NT2/D1 (cell line): ENCODE data around the gene SLC6A8.

Source experiments
- DNase-seq: peaks from one replicate; pipeline ENCODE4 v3.0.0-alpha.2; 2011; ENCODE audit warnings: low read depth, low spot score
- H3K27me3 ChIP-seq: 2 replicates; pipeline ENCODE4 v1.6.0; 2011; ENCODE audit warnings: mild to moderate bottlenecking; ENCODE audit not compliant: insufficient read length, insufficient read depth
- H3K36me3 ChIP-seq: 2 replicates; pipeline ENCODE4 v1.6.1; 2011; ENCODE audit warnings: mild to moderate bottlenecking, low read length, mixed read lengths; ENCODE audit not compliant: insufficient read depth, insufficient read length
- H3K4me1 ChIP-seq: 2 replicates; pipeline ENCODE4 v1.5.1; 2011; ENCODE audit not compliant: insufficient read depth, insufficient read length
- H3K4me3 ChIP-seq: 2 replicates; pipeline ENCODE4 v1.5.1; 2011; ENCODE audit warnings: low read depth; ENCODE audit not compliant: insufficient read length
- H3K9ac ChIP-seq: 2 replicates; pipeline ENCODE4 v1.6.0; 2011; ENCODE audit warnings: low read depth; ENCODE audit not compliant: insufficient read length
- H3K9me3 ChIP-seq: 2 replicates; pipeline ENCODE4 v1.5.1; 2011; ENCODE audit warnings: mild to moderate bottlenecking, low read length; ENCODE audit not compliant: insufficient read depth
- SUZ12 ChIP-seq: IDR thresholded peaks from 2 replicates; pipeline ENCODE4 v1.6.1; 2011; ENCODE audit not compliant: insufficient read length, insufficient read depth; ENCODE audit errors: extremely low read depth
- YY1 ChIP-seq: IDR thresholded peaks from 2 replicates; pipeline ENCODE4 v1.6.1; 2011; ENCODE audit not compliant: insufficient read length, insufficient read depth
- ZNF274 ChIP-seq: IDR thresholded peaks from 2 replicates; pipeline ENCODE4 v1.6.1; 2011; ENCODE audit warnings: mild to moderate bottlenecking, low read depth, low read length

Gene SLC6A8

GRCh38 chrX:153650959-153651358 is 36.8 kb upstream of the SLC6A8 start:
- Histone ChIP-seq H3K9ac (no peak overlapping the region), H3K36me3 (no peaks in the 10 kb centered on the region), H3K4me3 (no peak overlapping the region), H3K9me3 (no peaks in the 10 kb centered on the region), H3K27me3 (peaks cover 32% of the 10 kb centered on the region), H3K4me1 (no peaks in the 10 kb centered on the region)
- DNase-seq, result no peak
- no peak for TF ChIP-seq SUZ12
- no peak for TF ChIP-seq YY1
- TF ChIP-seq ZNF274, result no peak

GRCh38 chrX:153651540-153652079 is 36.1 kb upstream of the SLC6A8 start:
- Histone ChIP-seq H3K27me3 (peaks cover 26% of the 10 kb centered on the region), H3K4me1 (no peaks in the 10 kb centered on the region)
- TF ChIP-seq YY1, result no peak
- no peak for TF ChIP-seq SUZ12
- TF ChIP-seq ZNF274, result no peak

GRCh38 chrX:153653556-153653955 is 34.2 kb upstream of the SLC6A8 start:
- no peak for DNase-seq
- peaks cover 9% of the 10 kb centered on the region for H3K27me3 ChIP-seq
- no peaks in the 10 kb centered on the region for H3K4me1 ChIP-seq
- no peaks in the 10 kb centered on the region for H3K9me3 ChIP-seq
- TF ChIP-seq SUZ12 (no peak), YY1 (no peak), ZNF274 (no peak)
- no peak overlapping the region for H3K9ac ChIP-seq
- no peak overlapping the region for H3K4me3 ChIP-seq
- no peaks in the 10 kb centered on the region for H3K36me3 ChIP-seq

More at GRCh38 chrX:153651540-153652079, 36.1 kb upstream of the SLC6A8 start:
- Histone ChIP-seq H3K9me3 (no peaks in the 10 kb centered on the region), H3K9ac (no peak overlapping the region), H3K4me3 (no peak overlapping the region), H3K36me3 (no peaks in the 10 kb centered on the region)
- no peak for DNase-seq

- Histone ChIP-seq H3K9me3 (no peaks in the 10 kb centered on the region), H3K27me3 (peaks cover 6% of the 10 kb centered on the region), H3K36me3 (no peaks in the 10 kb centered on the region), H3K9ac (no peak overlapping the region), H3K4me1 (no peaks in the 10 kb centered on the region), H3K4me3 (no peak overlapping the region)
- TF ChIP-seq SUZ12 (no peak), ZNF274 (no peak), YY1 (no peak)
- no peak for DNase-seq
Measured at GRCh38 chrX:153657161-153657560, 30.6 kb upstream of the SLC6A8 start.

- DNase-seq, result no peak
- Histone ChIP-seq H3K36me3 (no peaks in the 10 kb centered on the region), H3K4me1 (no peaks in the 10 kb centered on the region), H3K9me3 (no peaks in the 10 kb centered on the region), H3K4me3 (no peak overlapping the region), H3K27me3 (peaks cover 6% of the 10 kb centered on the region), H3K9ac (no peak overlapping the region)
- TF ChIP-seq SUZ12 (no peak), YY1 (no peak), ZNF274 (no peak)
Measured at GRCh38 chrX:153659268-153659667, 28.5 kb upstream of the SLC6A8 start.

GRCh38 chrX:153662266-153662665 is 25.5 kb upstream of the SLC6A8 start:
- DNase-seq, result no peak
- H3K4me1 ChIP-seq, result no peaks in the 10 kb centered on the region
- no peak overlapping the region for H3K9ac ChIP-seq
- H3K9me3 ChIP-seq, result no peaks in the 10 kb centered on the region
- no peaks in the 10 kb centered on the region for H3K36me3 ChIP-seq
- TF ChIP-seq ZNF274 (no peak), SUZ12 (no peak), YY1 (no peak)
- peaks cover 6% of the 10 kb centered on the region for H3K27me3 ChIP-seq
- no peak overlapping the region for H3K4me3 ChIP-seq

- no peak overlapping the region for H3K9ac ChIP-seq
- no peaks in the 10 kb centered on the region for H3K9me3 ChIP-seq
- DNase-seq, result no peak
- H3K27me3 ChIP-seq, result peaks cover 6% of the 10 kb centered on the region
- TF ChIP-seq SUZ12 (no peak), ZNF274 (no peak), YY1 (no peak)
- no peaks in the 10 kb centered on the region for H3K36me3 ChIP-seq
- H3K4me1 ChIP-seq, result no peaks in the 10 kb centered on the region
- no peak overlapping the region for H3K4me3 ChIP-seq
Measured at GRCh38 chrX:153665726-153666306, 21.9 kb upstream of the SLC6A8 start.
